Urinary bladder (tissue), 4 donors: ENCODE results near the gene LCAT. TPM values are rescaled to one million over a fixed set of nuclear protein-coding genes. Genes with fewer than 3 reads are reported as not detected.
"Not testable (repeated sequence)": the region's sequence is repeated elsewhere in the genome, so short reads cannot be mapped to it uniquely, and the experiment has no call there.

Source experiments
- DNase-seq: peaks from one replicate; pipeline ENCODE4 v3.0.0-alpha.2; 2015; ENCODE audit errors: extremely low spot score
- H3K27ac ChIP-seq: one replicate; pipeline ENCODE4 v1.5.1; 2013; ENCODE audit warnings: low read depth, mild to moderate bottlenecking, moderate library complexity
- H3K36me3 ChIP-seq: one replicate; pipeline ENCODE4 v1.6.1; 2013; ENCODE audit warnings: mild to moderate bottlenecking, moderate library complexity; ENCODE audit not compliant: insufficient read depth
- H3K4me1 ChIP-seq: one replicate; pipeline ENCODE4 v1.6.1; 2013; ENCODE audit warnings: mild to moderate bottlenecking, moderate library complexity; ENCODE audit not compliant: insufficient read depth
- H3K4me3 ChIP-seq: one replicate; pipeline ENCODE4 v1.5.1; 2013; ENCODE audit warnings: low read depth, low read length
- WGBS: extraction: QIAGEN DNeasy Blood & Tissue Kit; methylation state at CpG from one replicate; pipeline ENCODE4 v1.1.7; 2013; 5-methylcytosine and 5-hydroxymethylcytosine counted together
- polyA plus RNA-seq: library from polyadenylated mRNA; stranded (reverse); fragments of 200-250 nt; gene quantifications from one replicate; pipeline ENCODE4 v1.2.3, GENCODE V29; 2013
- total RNA-seq: library from RNA; depleted of rRNA; stranded (reverse); fragments of >200 nt; gene quantifications from one replicate; pipeline ENCODE4 v1.2.3, GENCODE V29; 2014
- donor health status: healthy with polysubstance abuse.
- donor health status: healthy.

Gene LCAT
- total and polyA plus RNA-seq, 2 donors: 10.2 to 18.5 TPM

DNA sequence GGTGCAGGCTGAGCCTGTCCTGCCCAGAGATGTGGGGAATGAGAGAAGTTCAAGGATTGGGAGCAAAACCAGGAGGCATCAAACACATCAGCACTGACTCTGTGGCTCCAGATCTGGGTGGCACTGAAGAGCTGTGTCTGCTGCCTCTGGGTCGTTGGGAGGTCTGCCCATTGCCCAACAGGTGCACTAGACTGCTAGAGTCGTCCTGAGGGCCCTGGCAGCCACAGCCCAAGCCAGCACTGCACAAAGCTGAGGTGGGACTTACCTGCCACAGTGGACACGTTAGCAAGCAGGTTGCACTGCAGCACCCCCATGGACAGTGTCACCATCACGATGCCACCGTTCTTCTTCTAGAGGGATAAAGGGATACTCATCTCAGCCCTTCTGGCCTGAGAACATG lies 33.1 kb upstream of the LCAT start:
- H3K27ac ChIP-seq: no peak overlapping the region
- no peak for DNase-seq
- H3K4me3 ChIP-seq: no peak overlapping the region
- 74% methylated on average over 5 of the region's 5 CpGs for WGBS
- H3K36me3 ChIP-seq: no peaks in the 10 kb centered on the region
- no peaks in the 10 kb centered on the region for H3K4me1 ChIP-seq

DNA sequence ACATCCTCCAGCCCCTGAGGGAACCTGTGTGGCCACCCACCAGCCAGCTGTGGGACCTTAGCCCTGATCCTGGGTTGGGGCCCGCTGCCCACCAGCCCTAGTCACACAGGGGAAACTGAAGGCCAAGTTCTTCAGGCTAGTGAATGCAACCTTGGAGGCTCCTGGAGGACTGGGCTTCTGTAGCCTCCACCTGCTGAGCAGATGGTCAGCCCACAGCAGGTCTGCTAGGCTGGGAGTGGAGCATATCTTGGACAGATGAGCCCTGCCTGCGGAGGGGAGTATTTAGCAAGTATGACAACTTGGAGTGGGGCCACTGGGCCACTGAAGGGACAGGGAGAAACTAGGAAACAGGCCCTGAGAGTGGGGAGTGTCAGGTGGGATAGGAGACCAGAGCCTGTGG lies 32.3 kb upstream of the LCAT start:
- Histone ChIP-seq H3K36me3 (no peaks in the 10 kb centered on the region), H3K27ac (no peak overlapping the region), H3K4me3 (no peak overlapping the region), H3K4me1 (no peaks in the 10 kb centered on the region)
- WGBS: 94% methylated on average over 2 of the region's 2 CpGs
- DNase-seq: no peak

DNA sequence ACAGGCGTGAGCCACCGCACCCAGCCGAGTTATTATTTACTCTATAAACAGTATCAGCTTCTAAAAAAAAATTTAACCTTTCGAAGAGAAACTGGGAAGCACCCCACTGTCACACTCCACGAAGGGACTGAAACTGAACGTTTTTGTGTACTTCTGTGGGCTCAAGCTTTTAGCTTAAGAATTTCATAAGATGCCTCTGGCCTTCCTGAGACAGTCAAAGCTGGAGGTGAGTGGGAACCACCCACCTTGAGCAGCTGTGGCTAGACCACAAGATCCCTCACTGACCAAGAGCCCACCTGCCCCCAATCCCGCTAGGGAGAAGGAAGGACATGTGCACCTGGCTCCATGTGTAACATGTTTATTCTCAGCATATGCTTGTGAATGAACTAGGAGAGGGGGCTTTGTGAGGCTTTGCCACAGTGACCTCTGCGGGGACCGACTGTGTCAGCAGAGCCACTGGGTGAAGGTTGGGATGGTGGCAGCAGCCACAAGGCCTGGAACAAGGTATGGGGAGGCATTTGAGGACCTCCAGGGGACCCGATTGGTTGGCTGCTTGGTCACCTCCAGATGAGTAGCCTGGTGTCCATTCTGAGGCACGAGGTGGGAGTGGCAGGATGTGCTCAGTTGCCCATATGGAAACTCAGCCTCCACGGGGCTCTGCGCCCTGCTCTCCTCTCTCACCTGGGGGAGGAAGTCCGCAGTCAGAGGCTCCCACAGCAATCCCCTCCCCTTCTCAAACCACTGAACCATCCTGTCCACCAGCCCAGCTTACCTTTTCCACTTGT lies 31.6 kb upstream of the LCAT start:
- WGBS: 71% methylated on average over 14 of the region's 14 CpGs
- H3K36me3 ChIP-seq: no peaks in the 10 kb centered on the region
- H3K4me3 ChIP-seq: no peak overlapping the region
- no peak for DNase-seq
- no peak overlapping the region for H3K27ac ChIP-seq
- no peaks in the 10 kb centered on the region for H3K4me1 ChIP-seq

DNA sequence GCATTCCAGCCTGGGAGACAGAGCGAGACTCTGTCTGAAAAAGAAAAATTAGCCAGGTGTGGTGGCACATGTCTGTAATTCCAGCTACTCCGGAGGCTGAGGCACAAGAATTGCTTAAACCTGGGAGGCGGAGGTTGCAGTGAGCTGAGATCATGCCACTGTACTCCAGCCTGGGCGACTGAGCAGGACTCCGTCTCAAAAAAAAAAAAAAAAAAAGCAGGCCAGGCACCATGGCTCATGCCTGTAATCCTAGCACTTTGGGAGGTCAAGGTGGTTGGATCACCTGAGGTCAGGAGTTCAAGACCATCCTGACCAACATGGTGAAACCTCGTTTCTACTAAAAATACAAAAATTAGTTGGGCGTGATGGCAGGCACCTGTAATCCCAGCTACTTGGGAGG lies 28.4 kb upstream of the LCAT start:
- not testable (repeated sequence) for H3K4me1 ChIP-seq, H3K36me3 ChIP-seq, H3K27ac ChIP-seq, DNase-seq, H3K4me3 ChIP-seq
- WGBS: 93% methylated on average over 7 of the region's 7 CpGs

DNA sequence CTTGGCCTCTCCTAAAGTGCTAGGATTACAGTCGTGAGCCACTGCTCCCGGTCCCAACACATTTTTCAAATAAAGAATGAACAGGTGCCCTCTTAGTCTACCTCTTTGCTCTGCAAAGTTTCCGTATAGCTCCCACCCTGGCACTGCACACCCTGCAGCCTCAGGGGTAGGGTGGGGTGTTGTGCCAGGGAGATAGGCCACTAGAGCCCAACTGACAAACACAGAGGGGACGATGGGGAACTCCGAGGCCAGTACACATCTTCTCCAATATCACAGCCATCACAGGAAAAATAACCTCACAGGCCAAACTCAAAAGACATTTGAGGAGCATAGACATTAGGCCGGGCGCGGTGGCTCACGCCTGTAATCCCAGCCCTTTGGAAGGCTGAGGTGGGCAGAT lies 27.2 kb upstream of the LCAT start:
- Histone ChIP-seq H3K4me3 (no peak overlapping the region), H3K27ac (no peak overlapping the region), H3K4me1 (no peaks in the 10 kb centered on the region), H3K36me3 (no peaks in the 10 kb centered on the region)
- no peak for DNase-seq
- 91% methylated on average over 9 of the region's 9 CpGs for WGBS

DNA sequence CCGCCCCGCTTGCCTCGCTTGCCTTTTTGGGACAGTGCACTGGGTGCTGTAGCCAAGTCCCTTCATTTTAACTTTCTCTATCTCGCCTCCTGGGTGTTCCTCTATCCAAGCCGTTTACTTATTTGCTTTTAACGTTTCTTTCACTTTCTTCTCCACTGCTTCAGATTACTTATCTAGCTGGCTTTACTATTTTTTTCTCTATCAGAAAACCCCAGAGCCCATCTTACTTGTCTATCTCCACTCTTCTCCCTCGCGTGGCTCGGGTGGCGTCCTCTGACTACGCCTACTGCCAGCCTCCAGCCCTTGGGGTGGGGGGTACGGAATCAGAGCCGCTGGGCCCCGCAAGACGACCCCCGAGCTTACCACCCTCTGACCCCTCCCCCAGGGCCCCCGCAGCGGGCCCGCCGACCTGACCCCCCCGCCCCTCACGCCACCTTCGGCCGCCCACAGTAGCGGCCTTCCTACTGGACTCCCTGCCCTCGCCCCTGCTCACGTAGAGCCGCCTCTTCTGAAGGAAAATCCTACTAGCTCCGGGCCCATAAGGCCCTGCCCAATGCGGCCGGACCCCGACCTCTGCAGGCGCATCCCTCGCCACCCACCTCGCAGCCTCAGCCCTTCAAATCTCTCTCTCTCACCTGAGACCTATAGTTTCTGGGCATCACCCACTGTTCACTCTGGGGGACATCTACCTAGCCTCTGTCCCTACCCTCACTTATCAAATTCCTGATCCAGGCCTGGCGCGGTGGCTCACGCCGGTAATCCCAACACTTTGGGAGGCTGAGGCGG lies 25.5 kb upstream of the LCAT start:
- Histone ChIP-seq H3K4me3 (peak overlapping the region; percentile 84), H3K4me1 (no peaks in the 10 kb centered on the region), H3K36me3 (no peaks in the 10 kb centered on the region), H3K27ac (peak overlapping the region; percentile 61)
- no peak for DNase-seq
- 36% methylated on average over 40 of the region's 40 CpGs for WGBS

DNA sequence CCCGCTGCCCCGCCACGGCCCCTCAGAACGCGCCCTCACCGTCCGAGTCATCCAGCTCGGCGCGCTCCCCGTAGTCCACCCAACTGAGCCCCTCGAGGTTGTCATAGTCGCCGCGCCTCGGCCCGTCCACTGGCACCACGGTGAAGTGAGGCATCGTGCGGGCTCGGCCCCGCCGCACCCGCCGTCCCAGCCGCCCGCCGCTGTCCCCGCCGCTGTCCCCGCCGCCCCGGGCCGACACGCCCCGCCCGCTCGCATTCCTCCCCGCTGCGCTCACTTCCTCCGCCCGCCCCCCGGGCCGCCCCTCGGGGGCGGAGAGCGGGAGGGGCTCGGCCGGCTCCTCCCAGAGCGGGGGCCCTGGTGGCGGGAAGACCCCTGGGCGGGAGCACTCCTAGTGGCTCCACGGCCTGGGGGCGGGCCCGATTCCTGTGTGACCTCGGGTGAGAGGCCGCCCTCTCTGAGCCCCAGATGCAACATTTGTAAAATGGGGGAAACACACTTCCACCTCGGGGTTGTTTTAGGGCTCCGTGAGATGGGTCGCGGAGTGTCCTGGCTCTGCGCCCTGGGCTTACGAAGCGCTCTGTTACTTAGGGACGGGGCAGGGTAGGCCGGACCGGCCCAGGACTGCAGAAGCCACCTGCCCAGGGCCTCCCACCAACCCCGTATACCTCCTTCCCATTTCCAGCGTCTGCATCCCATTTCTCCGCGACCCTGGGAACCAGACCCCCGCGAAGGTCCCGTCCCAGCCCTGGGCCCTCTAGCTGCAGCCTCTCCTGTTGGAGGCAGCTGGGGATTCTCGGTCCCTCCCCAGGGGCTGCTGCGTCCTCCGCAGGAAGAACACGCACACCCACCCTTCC lies 24.7 kb upstream of the LCAT start, which contains the start of gene SLC12A4:
Gene SLC12A4 (minus strand): TSS at position 238 of the 854 bp plus-strand sequence. CDS start 84 bp downstream, at position 154.
- Histone ChIP-seq H3K27ac (peak within 1 kb of the TSS; percentile 95), H3K4me3 (peak within 1 kb of the TSS; percentile 84), H3K4me1 (no peaks in the 10 kb centered on the region), H3K36me3 (no peaks in the 10 kb centered on the region)
- peak; percentile 55 for DNase-seq
- WGBS: 2% methylated on average over 78 of the region's 78 CpGs

DNA sequence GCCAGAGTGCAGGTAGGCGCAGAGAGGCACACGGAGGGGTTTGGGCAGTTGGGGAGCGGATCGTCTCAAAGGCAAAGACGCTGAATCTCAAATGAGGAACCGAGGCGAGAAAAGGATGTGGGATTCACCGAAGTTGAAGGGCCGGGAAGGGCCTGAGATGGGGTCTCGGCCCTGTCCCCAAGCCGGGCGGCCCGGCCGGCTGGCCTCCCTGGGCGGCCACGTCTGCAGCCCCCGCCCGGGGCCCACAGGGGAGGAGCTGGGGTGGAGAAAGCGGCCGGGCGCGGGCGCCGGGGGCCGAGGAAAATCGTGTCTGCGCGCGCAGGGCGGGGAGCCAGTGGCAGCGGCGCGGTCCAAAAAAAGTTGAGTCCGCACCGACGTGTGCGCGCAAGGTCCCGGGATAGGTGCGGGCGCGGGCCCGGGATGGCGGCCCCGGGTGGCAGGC lies 24.1 kb upstream of the LCAT start:
- peak overlapping the region; percentile 84 for H3K4me3 ChIP-seq
- H3K27ac ChIP-seq: peak overlapping the region; percentile 95
- H3K36me3 ChIP-seq: no peaks in the 10 kb centered on the region
- no peaks in the 10 kb centered on the region for H3K4me1 ChIP-seq
- no peak for DNase-seq
- WGBS: under 1% methylated on average over 45 of the region's 45 CpGs

DNA sequence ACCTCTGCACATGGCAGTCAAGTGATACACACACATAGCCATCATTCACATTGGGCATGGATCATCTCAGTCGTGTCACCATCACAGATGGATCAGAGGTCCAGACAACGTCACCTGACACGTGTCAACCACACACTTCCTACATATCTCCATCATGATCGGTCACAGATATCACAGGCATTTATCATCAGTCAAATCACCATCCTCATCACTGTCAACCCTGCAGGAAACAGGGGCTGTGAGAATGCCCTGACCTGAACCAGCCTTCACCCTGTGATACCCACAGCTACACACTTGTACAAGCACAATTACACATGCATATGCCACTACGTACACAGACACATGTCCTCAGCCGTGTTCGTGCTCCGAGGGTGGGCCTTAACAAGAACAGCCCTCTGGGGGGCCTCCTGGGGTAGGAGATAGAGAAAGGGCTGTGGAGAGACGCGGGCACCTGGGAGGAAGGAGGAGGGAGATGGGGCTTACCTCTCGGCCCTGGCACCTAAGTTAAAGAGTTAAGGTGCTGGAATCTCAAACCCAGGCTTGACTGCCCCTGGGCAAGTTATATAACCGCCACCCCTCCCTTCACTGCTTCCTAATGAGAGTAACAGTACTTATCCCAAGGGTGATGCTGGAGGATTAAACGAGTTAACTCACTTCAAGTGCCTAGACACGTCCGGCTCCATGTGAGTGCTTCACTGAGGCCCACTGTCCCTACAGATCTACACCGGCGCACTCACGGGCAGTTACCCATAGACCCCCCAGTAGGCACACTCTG lies 23.4 kb upstream of the LCAT start:
- WGBS: 3% methylated on average over 18 of the region's 18 CpGs
- no peaks in the 10 kb centered on the region for H3K4me1 ChIP-seq
- no peak for DNase-seq

DNA sequence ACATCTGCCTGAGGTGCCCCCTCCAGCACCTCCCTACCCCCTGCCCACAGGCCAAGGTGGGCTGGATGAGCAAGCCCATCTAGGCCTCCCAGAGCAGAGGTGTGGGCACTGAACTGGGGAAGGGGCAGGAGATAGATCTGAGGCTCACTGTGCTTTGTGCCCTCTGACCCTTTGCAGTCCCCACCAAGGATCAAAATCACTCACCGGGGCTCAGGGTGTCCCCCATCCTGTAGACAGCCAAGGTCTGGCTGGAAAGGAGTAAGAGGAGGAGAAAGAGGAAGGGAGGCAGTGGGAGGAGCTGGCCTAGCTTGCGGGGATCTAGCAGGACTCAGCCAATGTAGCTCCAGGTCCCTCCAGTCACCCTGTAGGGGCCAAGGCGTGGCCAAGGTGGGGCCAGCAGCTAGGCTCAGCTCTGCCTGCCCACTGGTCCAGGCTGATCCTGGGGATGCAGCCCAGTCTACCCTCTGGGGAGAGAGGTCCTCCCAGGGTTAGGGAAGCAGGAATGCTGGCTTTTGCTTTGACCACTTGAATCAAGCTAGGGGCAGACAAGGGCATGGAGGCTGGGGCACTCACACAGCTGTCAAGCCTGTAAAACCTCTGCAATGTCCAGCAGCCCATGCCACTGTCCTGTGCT lies 22.7 kb upstream of the LCAT start:
- Histone ChIP-seq H3K4me3 (peak overlapping the region; percentile 84), H3K27ac (no peak overlapping the region), H3K4me1 (no peaks in the 10 kb centered on the region), H3K36me3 (no peaks in the 10 kb centered on the region)
- WGBS: 24% methylated on average over 3 of the region's 3 CpGs
- DNase-seq: no peak

More for the DNA sequence above, 23.4 kb upstream of the LCAT start:
- Histone ChIP-seq H3K36me3 (no peaks in the 10 kb centered on the region), H3K27ac (no peak overlapping the region), H3K4me3 (peak overlapping the region; percentile 84)

DNA sequence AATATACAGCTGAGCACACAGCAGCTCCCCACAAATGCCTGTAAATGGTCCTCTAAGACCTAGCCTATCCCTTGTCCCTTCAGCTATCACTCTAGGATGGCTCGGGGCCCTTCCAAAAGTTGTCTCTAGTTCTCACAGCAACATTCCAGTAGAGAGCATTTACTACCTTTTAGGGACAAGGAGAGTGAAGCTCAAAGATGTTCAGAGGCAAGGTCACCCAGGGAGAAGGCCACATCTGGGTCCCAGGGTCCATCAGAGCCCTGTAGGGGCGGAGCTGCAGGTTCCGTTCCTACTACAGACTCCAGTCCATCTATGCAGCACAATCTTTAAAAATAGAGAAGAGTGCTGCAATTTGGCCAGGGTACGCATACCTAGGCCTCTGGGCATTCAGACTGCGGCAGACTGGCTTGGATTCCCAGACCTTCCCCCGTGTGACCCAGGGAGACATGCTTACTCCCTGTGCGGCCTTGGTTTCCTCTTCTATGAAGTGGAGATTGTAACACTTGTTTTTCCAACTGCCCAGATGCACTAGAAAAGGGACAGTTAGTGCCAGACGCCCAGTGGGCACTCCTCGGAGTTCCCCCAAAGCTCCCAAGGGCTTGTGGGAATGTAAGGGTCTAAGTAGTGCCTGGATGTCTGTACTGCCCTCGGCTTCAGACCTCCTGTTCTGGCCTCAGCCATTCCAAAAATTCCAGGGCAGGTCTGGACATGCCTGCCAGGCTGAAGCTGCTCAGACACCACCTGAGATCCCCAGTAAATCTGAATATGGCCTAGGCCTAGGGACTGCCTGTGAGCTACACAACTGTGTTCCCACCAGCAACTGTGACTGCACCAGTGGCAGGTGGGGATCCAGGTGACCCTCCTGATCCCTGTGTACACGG lies 22.0 kb upstream of the LCAT start:
- Histone ChIP-seq H3K4me1 (no peaks in the 10 kb centered on the region), H3K36me3 (no peaks in the 10 kb centered on the region), H3K4me3 (no peak overlapping the region), H3K27ac (no peak overlapping the region)
- no peak for DNase-seq
- 51% methylated on average over 11 of the region's 11 CpGs for WGBS
